K562 treated with DMSO at 1 percent for 12 hours (cell line): ENCODE data around the gene EPC2. TPM values are rescaled to one million over a fixed set of nuclear protein-coding genes. Genes with fewer than 3 reads are reported as not detected.

ENCODE experiments used
- total RNA-seq: library from RNA; unstranded; fragments of 300-600 nt; gene quantifications from 2 replicates; pipeline ENCODE4 v1.2.3, GENCODE V29; 2022; ENCODE audit not compliant: insufficient read depth

Gene EPC2
- total RNA-seq: 7.7 and 24.2 TPM in 2 replicates

GRCh38 chr2:148643998-148644882 lies at the start of gene EPC2:
TSS of gene EPC2 (plus strand) at chr2:148644751. CDS start at chr2:148645018, 267 bp downstream.

Other genes starting within 250 kb of the EPC2 start
- gene KIF5C, start 230.5 kb downstream of the EPC2 start, total RNA-seq: not detected in 2 replicates